GM12865 (cell line): ENCODE measurements around the gene ZNF730.
"Not testable (repeated sequence)": the region's sequence is repeated elsewhere in the genome, so short reads cannot be mapped to it uniquely, and the experiment has no call there.

Experiments used
- DNase-seq: peaks from one replicate; pipeline ENCODE4 v3.0.0; 2010; ENCODE audit warnings: low read depth
- H3K4me3 ChIP-seq: 2 replicates; pipeline ENCODE4 v1.5.1; 2011; ENCODE audit warnings: mild to moderate bottlenecking, low read depth, low read length, control low read depth
- TF ChIP-seq, protein P1 (sequence below): IDR thresholded peaks from 2 replicates; pipeline ENCODE4 v1.5.1; 2011; ENCODE audit warnings: low read length, control low read depth, low read depth, inconsistent platforms; ENCODE audit not compliant: insufficient read depth; ENCODE audit errors: missing control alignments

The ZNF730 gene

GRCh38 chr19:23098286-23098685 lies 18.5 kb upstream of the ZNF730 start:
- H3K4me3 ChIP-seq, result no peak overlapping the region
- no peak for DNase-seq
- TF ChIP-seq, protein P1, sequence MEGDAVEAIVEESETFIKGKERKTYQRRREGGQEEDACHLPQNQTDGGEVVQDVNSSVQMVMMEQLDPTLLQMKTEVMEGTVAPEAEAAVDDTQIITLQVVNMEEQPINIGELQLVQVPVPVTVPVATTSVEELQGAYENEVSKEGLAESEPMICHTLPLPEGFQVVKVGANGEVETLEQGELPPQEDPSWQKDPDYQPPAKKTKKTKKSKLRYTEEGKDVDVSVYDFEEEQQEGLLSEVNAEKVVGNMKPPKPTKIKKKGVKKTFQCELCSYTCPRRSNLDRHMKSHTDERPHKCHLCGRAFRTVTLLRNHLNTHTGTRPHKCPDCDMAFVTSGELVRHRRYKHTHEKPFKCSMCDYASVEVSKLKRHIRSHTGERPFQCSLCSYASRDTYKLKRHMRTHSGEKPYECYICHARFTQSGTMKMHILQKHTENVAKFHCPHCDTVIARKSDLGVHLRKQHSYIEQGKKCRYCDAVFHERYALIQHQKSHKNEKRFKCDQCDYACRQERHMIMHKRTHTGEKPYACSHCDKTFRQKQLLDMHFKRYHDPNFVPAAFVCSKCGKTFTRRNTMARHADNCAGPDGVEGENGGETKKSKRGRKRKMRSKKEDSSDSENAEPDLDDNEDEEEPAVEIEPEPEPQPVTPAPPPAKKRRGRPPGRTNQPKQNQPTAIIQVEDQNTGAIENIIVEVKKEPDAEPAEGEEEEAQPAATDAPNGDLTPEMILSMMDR, result no peak

DNA sequence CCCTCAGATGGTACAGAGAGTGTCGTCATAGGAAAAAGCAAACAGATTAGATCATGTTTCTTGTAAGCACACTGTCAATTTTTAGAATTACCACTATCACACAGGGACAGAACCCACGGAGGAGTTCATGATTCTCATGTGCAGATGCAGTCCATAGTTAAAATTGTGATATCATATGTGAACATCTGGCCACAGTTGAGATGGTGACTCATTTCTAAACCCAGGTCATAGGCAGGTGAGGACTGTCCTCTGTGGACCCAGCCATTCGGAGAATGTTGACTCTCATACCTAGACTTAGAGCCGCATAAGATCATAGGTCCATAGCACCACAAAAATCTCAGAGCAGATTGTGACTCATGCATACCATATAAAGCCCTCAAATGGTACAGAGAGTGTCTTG lies 17.8 kb upstream of the ZNF730 start:
- peak; percentile 1 for DNase-seq
- TF ChIP-seq, protein P1, result no peak
- H3K4me3 ChIP-seq, result no peak overlapping the region

GRCh38 chr19:23099966-23100365 lies 16.9 kb upstream of the ZNF730 start:
- TF ChIP-seq, protein P1, result no peak
- H3K4me3 ChIP-seq, result no peak overlapping the region
- no peak for DNase-seq

DNA sequence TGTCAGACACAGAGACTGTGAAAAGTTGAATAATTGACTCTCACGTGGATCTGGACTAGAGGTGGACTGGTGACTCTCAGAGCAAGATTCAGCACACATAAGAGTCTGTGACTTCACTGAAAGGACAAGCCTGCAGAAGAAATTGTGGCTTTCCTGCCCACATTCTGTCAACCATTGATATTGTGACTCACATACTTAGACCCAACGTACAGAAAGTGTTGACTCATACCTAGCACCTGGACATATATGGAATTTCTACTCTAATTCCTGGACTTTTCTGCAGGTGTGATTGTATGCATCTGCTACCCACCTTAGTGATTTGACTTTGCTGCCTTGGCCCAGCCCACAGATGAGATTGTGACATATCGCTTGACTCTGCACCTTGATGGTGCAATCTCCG lies 15.6 kb upstream of the ZNF730 start:
- no peak for DNase-seq
- no peak overlapping the region for H3K4me3 ChIP-seq
- TF ChIP-seq, protein P1, result no peak

- no peak overlapping the region for H3K4me3 ChIP-seq
- no peak for DNase-seq
- TF ChIP-seq, protein P1, result no peak
These were observed 1.6 kb downstream of the ZNF730 start for GRCh38 chr19:23118400-23118799.

DNA sequence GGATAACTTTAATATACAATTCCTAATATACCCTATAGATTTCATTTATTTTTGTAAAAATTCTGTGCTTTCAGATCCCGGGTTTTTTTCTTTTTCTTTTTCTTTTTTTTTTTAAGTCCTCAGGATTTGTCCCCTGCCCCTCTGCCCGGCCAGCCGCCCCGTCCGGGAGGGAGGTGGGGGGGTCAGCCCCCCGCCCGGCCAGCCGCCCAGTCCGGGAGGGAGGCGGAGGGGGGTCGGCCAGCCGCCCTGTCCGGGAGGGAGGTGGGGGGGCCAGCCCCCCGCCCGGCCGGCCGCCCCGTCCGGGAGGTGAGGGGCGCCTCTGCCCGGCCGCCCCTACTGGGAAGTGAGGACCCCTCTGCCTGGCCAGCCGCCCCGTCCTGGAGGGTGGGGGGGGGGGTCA lies 17.4 kb downstream of the ZNF730 start:
- H3K4me3 ChIP-seq, DNase-seq: not testable (repeated sequence)

GRCh38 chr19:23145617-23146415 lies 29.0 kb downstream of the ZNF730 start:
- TF ChIP-seq, protein P1, result no peak
- H3K4me3 ChIP-seq, result no peak overlapping the region
- no peak for DNase-seq
